Choroid plexus epithelial cell (primary cell): Measurements from ENCODE around the gene BAMBI.

ENCODE experiments used
- DNase-seq: peaks from one replicate; pipeline ENCODE4 v3.0.0-alpha.2; 2010; ENCODE audit warnings: low read depth
- H3K4me3 ChIP-seq: 2 replicates; pipeline ENCODE4 v1.5.1; 2011; ENCODE audit warnings: low read depth, mild to moderate bottlenecking, control low read depth, low read length, moderate library complexity
- TF ChIP-seq, protein P1 (sequence below): conservative IDR thresholded peaks from 2 replicates; pipeline ENCODE4 v1.5.1; 2011; ENCODE audit warnings: low read depth, mild to moderate bottlenecking, control low read depth, inconsistent platforms, low read length, moderate library complexity

Gene BAMBI

DNA sequence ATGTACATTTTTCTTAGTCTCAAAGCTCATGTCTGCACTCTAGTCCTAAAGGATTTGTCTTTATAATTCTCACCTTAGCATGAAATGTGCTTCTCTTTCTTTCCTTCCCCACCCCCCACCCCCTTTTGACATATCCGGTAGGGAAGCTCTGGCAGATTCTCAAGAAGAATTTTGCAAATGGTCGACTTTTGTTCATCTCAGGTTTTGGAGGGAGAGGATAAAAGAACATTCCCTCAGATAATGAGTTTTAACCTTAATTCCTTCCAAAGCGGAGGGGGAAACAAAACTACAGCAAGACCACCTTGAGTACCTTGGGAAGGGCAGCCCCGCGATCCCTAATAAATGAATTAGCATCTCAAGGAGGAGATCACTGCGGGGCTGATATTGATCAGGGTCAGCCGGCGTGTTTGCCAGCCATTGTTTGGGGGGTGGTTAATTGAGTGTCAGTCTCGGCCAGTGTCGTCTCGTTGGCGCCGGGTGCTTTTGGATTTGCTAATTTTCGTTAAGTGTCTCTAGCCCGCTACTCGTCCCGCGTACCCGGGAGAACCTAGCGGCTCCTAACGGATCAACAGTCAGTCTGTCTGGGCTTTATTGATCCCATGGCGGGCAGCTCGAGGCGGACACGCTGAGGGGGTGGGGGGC lies 874 bp upstream of the BAMBI start:
- peak; percentile 22 for DNase-seq

DNA sequence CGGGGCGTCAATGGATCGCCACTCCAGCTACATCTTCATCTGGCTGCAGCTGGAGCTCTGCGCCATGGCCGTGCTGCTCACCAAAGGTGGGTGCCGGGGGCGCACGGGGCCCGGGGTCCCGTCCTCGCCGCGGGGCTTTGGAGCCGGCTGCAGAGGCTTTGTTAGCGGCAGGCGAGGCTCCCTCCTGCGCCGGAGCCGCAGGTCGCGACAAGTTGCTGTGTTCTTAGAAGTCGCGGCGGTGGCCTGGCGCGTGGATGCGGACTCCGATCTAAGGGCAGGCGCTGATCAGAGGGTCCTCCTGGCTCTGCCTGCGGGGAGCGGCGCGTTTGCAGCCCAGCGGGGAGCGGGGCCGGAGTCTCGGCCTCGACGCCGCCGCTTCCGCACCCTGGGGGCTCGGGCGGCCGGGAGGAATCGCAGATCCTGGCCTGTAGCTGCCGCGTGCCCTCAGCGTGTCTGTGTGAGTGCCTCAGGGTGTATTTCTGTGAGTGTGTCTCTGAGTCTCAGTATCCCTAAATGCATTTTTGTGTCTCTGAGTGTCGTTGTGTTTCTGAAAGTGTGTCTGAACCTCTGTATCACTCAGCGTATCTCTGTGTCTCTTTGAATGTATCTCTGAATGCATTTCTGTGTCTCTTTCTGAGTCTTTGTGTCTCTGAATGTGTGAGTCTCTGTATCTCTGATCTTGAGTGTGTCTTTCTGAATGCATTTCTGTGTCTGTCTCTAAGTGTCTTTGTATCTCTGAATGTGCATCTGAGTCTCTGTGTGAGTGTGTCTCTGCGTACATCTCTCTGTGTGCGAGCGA lies 766 bp downstream of the BAMBI start:
- TF ChIP-seq, protein P1, sequence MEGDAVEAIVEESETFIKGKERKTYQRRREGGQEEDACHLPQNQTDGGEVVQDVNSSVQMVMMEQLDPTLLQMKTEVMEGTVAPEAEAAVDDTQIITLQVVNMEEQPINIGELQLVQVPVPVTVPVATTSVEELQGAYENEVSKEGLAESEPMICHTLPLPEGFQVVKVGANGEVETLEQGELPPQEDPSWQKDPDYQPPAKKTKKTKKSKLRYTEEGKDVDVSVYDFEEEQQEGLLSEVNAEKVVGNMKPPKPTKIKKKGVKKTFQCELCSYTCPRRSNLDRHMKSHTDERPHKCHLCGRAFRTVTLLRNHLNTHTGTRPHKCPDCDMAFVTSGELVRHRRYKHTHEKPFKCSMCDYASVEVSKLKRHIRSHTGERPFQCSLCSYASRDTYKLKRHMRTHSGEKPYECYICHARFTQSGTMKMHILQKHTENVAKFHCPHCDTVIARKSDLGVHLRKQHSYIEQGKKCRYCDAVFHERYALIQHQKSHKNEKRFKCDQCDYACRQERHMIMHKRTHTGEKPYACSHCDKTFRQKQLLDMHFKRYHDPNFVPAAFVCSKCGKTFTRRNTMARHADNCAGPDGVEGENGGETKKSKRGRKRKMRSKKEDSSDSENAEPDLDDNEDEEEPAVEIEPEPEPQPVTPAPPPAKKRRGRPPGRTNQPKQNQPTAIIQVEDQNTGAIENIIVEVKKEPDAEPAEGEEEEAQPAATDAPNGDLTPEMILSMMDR = no peak
- peak; percentile 31 for DNase-seq
- H3K4me3 ChIP-seq = peak overlapping the region; percentile 84

More for the DNA sequence above, 874 bp upstream of the BAMBI start:
- peak overlapping the region; percentile 65 for H3K4me3 ChIP-seq
- TF ChIP-seq, protein P1 = peak; percentile 38

DNA sequence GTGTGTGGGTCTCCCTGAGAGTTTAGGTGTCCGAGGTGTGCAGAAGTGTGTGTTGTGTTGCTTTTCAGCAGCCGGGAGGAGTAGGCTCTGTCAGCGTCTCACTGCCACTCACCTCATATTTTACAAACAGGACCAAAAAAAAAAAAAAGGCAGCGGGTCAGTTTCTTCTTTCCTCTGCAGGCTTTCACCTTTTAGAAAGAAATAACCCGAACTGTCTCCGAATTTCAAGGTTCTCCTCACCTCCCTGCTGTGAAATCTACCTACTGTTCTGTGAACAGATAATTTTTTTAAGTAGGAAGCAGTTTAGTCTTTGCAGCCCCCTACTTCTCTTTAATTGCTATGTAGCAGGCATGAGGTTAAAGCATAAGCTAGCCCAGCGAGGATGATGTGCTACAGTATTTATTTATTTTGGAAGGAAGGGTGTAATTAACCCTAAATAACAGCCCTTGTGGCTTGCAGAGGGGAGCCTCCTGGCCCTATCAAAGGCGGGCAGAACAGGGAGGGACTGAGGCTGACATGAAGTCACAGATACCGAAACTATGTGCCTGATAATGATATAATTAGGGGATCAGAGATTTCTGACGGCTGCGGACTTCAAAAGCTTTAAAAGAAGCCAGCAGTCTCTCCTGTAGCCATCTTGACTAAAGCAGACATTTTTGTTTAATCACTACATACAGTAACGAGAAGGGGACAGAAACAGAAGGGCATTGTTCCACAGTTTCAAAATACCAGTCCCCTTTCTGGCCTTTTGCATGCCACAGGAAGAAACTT lies 1.6 kb downstream of the BAMBI start:
- H3K4me3 ChIP-seq = peak overlapping the region; percentile 84
- TF ChIP-seq, protein P1 = no peak
- DNase-seq = peak; percentile 27

DNA sequence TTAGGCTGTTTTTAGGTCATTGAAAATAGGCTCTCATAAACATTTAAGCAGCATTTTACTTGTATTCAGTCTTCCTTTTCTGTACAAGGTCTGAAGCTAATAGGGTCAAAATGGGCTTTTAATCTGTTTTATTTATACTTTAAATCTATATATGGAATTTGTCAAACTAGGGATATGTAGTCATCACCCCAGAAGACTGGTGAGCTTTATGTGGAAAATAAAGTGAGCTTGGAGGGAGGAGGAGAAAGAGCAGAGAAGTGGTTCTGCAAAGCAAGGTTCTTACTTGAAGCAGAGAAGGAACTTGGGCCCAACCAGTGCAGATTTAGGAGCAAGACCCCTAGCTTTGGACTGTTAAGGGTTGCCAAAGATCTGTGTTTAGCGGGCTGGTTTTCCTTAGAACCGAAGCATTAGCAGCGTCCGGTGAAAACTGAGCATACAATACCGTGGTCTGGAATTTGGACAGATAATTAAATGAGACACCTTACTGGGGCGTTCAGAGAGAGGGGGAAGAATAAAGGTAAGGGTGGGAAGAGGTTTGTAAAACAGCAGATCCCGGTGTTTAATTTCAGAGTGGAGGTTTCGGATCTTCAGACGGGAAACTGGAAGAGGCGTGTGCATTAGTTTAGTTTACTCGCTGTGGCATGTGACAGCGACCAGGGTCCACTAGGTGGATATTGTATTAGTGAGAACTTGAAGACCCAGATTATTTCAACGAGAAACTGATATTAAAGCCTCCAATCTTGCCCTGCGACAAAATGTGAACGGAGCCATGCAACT lies 2.4 kb downstream of the BAMBI start:
- peak; percentile 40 for DNase-seq
- TF ChIP-seq, protein P1 = peak; percentile 55
- H3K4me3 ChIP-seq = peak overlapping the region; percentile 84

DNA sequence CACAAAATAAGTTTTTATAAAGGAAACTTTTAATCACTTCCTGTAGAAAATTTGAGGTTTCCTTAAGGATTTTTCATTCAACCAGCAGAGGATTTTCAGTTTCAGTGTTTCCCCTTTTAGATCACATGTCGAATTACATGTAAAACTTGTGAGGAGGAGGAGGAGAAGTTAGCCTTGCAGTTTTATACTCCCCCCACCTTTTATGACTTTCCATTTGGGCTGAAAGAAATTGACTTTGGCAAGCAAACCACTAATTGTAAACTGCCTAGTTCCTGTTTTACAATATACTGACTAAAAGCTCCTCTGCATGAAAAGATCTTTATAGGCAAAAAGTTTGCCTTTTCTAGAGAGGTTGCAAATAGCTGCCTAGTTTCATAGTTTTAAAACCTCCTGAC lies 3.0 kb downstream of the BAMBI start:
- TF ChIP-seq, protein P1 = no peak
- DNase-seq = peak; percentile 16
- peak overlapping the region; percentile 84 for H3K4me3 ChIP-seq

DNA sequence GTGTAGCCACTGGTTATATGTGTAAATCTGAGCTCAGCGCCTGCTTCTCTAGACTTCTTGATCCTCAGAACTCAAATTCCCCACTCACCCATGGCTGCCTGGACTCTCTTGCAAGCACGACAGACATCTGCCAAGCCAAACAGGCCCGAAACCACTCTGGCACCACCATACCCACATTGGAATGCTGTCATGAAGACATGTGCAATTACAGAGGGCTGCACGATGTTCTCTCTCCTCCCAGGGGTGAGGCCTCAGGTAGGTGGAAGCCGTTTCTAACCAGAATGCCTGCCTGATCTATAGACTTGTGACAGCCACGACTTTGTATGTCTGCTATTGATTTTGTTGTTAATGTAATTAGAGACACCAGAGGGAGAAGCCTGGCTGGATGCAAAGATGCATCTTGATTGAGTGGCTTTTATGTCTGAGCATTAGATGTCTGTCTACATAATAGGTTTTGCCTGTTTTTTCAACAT lies 4.0 kb downstream of the BAMBI start:
- no peak overlapping the region for H3K4me3 ChIP-seq
- TF ChIP-seq, protein P1 = no peak
- DNase-seq = peak; percentile 22
